ENCODE measurements around the gene CHST7.

DNA sequence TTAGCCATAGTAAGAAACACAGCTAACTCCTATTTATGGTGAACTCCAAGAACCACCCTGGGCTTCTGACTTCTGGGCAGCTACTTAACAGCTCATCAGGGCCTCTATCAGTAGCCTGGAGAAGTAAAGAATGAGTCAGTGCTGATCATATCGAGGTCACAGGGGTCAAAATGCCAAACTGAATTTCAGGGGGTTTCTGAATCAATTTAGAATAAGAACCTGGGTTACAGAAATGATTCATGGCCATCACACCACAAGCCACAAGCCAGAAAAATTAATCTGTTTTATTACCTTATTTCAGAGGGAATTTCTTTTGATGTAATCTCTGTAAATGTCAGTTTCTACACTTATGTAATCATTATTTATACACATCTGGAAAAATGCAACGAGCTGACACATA lies 64.4 kb downstream of the CHST7 start:
- no peak for TF ChIP-seq POLR2A (IDR thresholded peaks at IDR 0.05)
- TF ChIP-seq POLR2AphosphoS5 (IDR thresholded peaks at IDR 0.05): no peak

Data from prostate gland (tissue), 1 donor.